Upper lobe of left lung (tissue), 4 donors: ENCODE data around the gene PRKCA.

Experiments
- CTCF ChIP-seq, 6 experiments: fragments of 450-650 bp in 4 of 6; fragments of 200-600 bp in 2 of 6; sonication (generic) in 2 of 6; IDR thresholded peaks; one replicate each; pipeline ENCODE4 v1.5.1; 2016 to 2019; ENCODE audit warnings: antibody characterized with exemption in 6 of 6
- EP300 ChIP-seq, 4 donors: sonication (generic); formaldehyde crosslinking; IDR thresholded peaks; one replicate each; pipeline ENCODE4 v1.5.1; 2017; ENCODE audit warnings: antibody characterized with exemption in 4 of 4, control low read depth in 2 of 4
- POLR2A ChIP-seq, 4 donors: fragments of 450-650 bp; IDR thresholded peaks; one replicate each; pipeline ENCODE4 v1.5.1; 2016 to 2017; ENCODE audit warnings: antibody characterized with exemption in 4 of 4, mild to moderate bottlenecking in 2 of 4

- TF ChIP-seq CTCF (IDR thresholded peaks at IDR 0.05) (no peak), EP300 (IDR thresholded peaks at IDR 0.05) (no peak), POLR2A (IDR thresholded peaks at IDR 0.05) (no peak)
Observed at GRCh38 chr17:66573078-66573477, 270.7 kb downstream of the PRKCA start.
